NOMO-1 treated with dmso at 0.1 percent for 144 hours (cell line): ENCODE data around the gene LEF1.

Experiments
- DNase-seq: peaks from one replicate; lab custom pipeline; 2025; ENCODE audit not compliant: unreplicated experiment; lab: John Stamatoyannopoulos, UW

The LEF1 gene

GRCh38 chr4:108114503-108114902 is 54.2 kb downstream of the LEF1 start:
- no peak for DNase-seq

DNA sequence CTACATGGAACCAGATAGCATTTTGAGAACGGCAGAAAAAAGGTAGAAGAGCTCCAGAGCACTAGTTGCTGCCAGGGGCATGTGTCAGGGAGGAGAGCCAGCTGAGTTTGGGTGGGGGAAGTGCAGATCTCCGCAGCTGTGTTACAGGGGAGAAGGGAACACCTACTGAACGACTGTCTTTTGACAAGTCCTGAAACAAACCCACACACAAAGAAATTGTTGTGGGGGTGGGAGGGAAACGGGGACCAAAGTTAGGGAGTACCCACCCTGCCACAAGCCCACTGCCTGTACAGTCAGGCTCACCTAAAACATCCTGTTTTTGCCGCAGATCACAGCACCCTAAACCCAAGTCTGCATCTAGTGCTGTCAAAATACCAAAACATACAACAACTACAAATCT is 55.5 kb downstream of the LEF1 start:
- DNase-seq: no peak

DNA sequence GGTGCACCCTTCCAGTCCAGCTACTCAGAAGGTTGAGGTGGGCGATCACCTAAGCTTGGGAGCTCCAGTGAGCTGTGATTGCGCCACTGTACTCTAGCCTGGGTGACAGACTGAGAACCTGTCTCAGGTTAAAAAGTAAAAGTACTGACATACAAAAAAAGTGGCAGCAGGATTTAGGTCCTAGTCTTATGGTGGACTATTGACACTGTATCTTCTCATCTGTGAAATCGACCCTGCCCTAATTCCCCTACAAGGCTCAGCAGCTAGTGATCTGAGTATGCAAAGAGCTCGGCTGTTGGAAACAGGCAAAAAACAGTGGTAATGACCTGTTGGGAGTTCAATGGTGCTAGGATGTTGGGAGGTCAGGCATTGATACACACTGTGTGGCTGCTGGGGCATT is 57.0 kb downstream of the LEF1 start:
- no peak for DNase-seq

DNA sequence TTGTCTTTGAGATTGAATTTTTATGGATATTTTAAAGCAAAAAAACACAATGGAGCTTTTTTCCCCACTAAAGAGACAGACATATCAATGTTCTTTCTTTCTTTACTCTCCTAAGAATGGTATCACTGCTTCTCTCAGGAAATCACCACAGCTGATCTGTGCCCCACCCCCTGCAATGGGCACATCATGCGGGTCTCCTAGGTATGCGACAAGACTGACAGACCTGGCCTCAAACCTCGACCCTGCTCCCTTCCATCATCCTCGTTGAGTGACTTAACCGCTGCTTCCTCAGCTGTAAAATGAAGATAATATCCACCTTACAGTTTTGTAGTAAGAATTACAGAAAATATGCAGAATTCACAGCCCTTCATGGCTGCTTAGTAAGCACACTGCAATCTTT is 58.3 kb downstream of the LEF1 start:
- no peak for DNase-seq

- no peak for DNase-seq
These were observed 58.7 kb downstream of the LEF1 start for GRCh38 chr4:108109997-108110416.

DNA sequence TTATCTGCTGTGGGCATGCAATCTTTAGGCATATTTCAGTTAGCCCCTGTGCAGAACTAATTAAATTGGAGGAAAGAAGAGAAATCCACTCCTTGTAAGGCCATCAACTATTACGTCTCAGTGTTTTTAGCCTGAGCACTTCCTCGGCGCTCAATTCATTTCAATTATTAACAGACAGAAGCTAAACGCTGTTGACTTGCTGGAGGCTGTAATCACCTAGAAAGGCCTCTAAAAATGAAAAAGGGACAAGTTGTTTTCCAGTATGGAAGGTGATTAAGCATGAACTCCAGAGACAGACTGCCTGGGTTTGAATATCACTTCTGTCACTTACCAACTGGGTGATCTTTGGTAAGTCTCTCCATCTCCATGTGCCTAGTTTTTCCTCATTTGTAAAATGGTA is 59.6 kb downstream of the LEF1 start:
- no peak for DNase-seq

DNA sequence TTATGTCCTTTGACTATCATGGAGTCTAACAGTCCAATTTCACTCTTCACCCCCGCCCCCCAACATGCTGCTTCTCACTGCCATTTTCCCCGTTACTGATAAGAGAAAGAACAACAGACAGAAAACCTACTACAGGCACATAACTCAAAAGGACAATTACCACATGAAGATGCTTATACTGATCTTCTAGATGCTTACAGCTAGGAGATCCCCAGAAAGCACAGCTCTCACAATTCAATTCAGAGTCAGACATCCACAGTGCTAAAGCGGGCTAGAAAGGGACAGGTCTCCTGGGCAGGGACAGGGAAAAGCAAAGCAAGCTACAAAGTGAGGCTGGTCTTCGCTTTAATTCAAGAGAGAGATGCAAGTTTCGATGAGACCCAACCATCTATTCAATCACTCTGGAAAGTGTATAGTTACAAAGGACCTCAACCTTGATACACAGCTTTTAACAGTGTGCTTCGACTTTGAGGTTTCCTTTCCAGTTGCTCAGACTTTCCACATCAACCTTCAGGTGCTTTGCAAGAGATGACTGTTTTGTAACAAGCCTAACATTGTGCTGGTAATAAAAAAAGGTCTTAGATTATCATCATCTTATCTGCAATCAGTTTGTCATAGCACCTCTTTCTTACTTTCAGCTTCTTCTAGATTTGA is 60.9 kb downstream of the LEF1 start:
- no peak for DNase-seq

DNA sequence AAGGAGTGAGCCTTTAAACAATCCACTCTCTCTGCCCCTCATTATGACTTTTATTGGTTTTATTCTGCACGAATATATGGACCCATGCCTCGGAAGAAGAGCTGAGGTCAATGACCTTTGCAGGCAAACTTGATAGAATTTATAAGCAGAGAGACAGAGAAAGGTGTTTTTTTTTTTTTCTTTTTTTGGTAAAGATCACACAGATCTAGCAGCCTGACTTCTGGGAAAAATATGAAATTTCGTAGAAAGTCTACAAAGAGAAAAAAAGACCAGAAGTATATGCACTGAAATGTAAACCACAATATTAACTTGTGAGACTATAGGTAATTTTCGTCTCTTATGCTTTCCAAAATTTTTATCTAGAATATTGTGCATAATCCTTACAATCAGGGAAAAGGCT is 61.6 kb downstream of the LEF1 start:
- no peak for DNase-seq

DNA sequence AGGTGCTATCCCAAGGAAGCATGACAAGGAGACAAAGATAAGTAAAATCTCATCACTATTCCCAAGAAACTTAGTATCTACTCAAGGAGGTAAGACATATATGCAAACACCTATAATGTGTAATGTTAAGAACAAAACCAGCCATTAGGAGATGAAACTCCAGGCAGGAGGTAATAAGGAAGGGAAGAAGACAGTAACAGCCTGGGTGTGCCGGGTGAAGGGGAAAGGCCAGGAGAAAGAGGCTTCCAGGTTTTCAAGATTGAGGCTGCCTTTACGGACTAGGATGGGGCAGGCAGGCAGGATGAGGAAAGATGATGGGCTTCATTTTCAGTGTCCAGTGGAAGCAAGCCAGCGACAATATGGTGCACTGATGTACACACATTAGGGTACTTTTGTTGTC is 62.5 kb downstream of the LEF1 start:
- DNase-seq: no peak

DNA sequence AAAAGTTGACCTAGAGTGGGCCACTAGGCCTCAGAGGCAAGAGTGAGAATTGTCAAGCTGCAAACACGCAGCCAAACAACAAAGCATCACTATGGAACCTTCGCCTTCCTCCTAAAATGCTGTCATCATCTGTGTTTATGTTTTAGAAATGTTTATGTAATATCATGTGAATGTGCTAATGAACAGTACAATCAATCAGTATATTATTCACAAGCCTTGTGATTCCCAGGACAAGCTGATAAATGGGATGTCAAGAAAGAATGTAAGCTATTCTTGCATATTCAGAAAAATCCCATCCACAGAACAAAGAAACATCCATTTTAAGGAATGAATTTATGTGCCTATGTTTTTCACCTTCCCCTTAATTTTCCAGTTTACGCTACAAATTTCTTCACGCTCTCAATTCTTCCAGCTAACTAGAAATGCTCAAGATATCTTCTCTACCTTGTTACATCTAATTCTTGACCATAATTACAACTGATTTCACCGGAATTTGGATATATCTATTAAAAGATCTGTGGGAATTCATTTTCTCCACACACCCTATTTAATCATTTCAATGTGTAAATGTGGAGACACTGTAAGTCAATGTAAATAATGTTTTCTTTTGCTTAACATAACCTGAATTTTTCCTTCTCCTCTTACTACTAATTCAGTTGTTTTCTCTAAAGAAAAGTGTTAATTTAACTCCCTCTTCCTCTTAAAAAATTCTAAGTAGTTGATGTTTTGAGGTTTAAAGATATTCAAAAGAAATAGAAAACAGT is 65.5 kb downstream of the LEF1 start:
- DNase-seq: no peak

DNA sequence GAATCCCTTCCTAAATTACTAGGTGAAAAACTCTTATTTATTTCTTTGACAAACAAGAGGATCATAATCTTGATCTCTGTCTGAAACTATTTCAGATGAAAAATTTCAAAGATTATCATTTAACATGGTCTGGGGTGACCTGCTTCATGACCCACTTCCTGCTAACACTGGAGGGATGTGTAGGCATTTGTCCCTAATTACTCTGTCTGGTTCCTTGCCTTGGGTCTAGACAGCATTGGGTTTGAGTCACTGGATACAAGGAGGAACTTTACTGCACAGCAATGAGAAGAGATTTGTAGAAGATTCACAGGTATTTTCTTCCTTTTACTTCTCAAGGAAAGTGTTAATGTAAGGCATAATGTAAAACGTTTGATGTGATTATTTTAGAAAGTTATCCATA is 67.9 kb downstream of the LEF1 start:
- no peak for DNase-seq

DNA sequence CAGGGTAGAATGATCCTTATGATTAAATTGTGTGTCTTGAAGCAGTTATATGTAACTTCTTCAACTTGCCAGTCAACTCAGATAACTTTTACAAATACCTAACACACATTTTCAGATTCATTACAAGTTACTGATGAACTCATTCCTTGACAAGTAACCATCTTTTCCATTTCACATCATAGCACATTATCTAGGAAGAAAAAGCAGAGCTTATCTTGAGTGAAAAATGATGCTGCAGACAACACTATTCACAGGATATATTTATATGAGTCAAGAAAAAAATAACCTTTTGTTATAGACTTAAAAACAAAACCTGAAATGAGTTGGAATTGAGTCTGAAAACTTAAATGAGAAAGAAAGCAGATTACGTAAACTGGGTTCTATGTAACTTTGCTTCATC is 68.9 kb downstream of the LEF1 start:
- no peak for DNase-seq

- no peak for DNase-seq
These were observed 70.7 kb downstream of the LEF1 start for GRCh38 chr4:108097990-108098553.

DNA sequence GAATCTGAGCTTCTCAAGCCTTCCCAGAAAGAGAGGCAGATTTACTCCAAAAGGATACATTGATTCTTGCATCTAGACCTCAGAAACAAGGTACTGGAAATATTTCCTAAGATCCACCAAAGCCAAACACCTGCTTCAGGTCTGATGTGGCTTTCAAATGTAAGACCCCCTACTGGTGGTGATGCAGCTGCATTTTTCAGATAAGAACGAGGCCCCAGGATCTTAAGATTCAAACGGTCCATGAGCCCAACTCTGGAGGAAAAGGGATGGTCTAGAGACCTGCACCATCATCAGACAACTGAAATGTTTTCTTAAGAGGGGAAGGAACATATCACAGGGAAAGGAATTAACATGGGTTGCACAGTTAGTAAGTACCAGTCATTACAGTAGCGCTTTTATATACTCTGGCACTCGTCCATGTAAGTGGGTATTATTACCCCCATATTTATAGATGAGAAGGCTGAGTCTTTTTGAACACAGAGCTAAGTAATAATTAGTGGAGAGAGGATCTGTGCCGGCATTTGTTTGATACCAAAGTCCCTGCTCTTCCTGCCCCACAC is 73.7 kb downstream of the LEF1 start:
- no peak for DNase-seq

- DNase-seq: no peak
These were observed 74.6 kb downstream of the LEF1 start for GRCh38 chr4:108094131-108094530.

GRCh38 chr4:108092288-108092687 is 76.4 kb downstream of the LEF1 start:
- no peak for DNase-seq

- DNase-seq: no peak
These were observed 81.3 kb downstream of the LEF1 start for GRCh38 chr4:108087293-108087967.

GRCh38 chr4:108081256-108081655 is 87.5 kb downstream of the LEF1 start:
- no peak for DNase-seq

DNA sequence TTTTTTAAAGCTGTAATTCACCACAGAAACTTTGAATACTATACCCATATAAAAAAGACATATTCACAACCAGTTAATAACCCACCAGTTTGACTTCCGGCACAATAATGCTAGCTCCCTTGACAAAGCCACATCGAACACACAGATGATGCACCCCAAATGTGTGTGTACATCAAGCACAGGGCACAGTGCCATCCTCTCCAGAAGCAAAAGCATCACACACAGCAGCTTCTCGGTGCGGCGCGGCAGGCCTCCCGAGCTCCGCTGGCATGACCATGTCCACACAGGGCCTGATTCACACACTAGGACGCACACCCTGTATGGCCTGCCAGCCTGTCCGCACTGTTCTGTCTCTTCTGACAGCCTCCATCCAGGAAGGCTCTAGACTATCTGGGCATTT is 88.0 kb downstream of the LEF1 start:
- no peak for DNase-seq

DNA sequence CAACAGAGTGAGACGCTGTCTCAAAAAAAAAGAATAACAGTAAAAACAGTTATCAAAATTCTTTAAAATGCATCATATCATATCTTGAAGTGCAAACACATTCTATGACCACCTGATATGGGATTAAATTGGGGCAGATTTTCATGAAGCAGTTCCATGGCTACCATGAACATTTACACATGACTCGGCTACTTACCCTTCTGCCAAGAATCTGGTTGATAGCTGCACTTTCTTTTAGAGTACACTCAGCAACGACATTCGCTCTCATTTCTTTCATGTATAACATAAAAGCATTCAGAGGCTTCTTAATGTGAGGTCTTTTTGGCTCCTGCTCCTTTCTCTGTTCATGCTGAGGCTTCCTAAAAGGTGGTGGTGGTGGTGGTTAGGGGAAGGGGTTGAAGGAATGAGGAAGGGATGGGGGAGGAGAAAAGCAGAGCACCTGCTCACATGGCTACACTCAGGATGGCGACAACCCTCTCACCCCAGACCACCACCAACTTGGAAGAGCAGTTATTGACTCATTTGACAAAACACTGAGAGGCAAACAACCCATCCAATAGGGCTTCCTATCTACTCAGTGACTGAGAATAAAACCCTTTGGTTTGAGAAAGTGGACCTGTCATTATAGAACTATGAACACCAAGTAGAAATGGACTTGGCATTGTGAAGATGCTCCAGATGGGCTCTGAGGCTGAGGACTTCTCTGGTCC is 90.6 kb downstream of the LEF1 start:
- DNase-seq: no peak

- no peak for DNase-seq
These were observed 96.4 kb downstream of the LEF1 start for GRCh38 chr4:108072300-108072699.
